GM12891 (cell line): ENCODE data around the gene KCNT1.

Experiments
- POLR2A ChIP-seq: IDR thresholded peaks from 2 replicates; pipeline ENCODE4 v1.6.1; 2011; ENCODE audit warnings: low read depth, low read length, control low read depth
- POLR2AphosphoS5 ChIP-seq: IDR thresholded peaks from 2 replicates; pipeline ENCODE4 v1.6.1; 2011; ENCODE audit warnings: low read depth, low read length, control low read depth
- SPI1 ChIP-seq: IDR thresholded peaks from 2 replicates; pipeline ENCODE4 v1.6.1; 2011; ENCODE audit warnings: low read depth, low read length, control low read depth
- TAF1 ChIP-seq: IDR thresholded peaks from 2 replicates; pipeline ENCODE4 v1.6.1; 2011; ENCODE audit warnings: low read depth, low read length, control low read depth

GRCh38 chr9:135696446-135696845 lies 5.5 kb upstream of the KCNT1 start:
- no peak for TF ChIP-seq POLR2A
- no peak for TF ChIP-seq POLR2AphosphoS5
- no peak for TF ChIP-seq TAF1
- TF ChIP-seq SPI1, result no peak
